Small intestine (tissue), 7 donors: Measurements from ENCODE around the gene CNTNAP4. TPM values are rescaled to one million over a fixed set of nuclear protein-coding genes. Genes with fewer than 3 reads are reported as not detected.

ENCODE experiments used
- DNase-seq, 2 donors: peaks; one replicate each; pipeline versions ENCODE4 v3.0.0 to v3.0.0-alpha.2; 2013
- FAIRE-seq: peaks from 2 replicates; lab custom pipeline; 2012; peaks lifted over from hg19 to GRCh38; lab: Jason Lieb, UNC
- H3K27ac ChIP-seq, 3 donors: one replicate each; pipeline ENCODE4 v1.5.1; 2013; ENCODE audit warnings: low read length in 2 of 3, mild to moderate bottlenecking in 2 of 3, control low read depth in 1 of 3, inconsistent platforms in 1 of 3, low read depth in 1 of 3, moderate library complexity in 1 of 3
- H3K27me3 ChIP-seq, 3 donors: one replicate each; pipeline ENCODE4 v1.6.1; 2013; ENCODE audit warnings: low read length in 3 of 3, inconsistent platforms in 1 of 3; ENCODE audit not compliant: control insufficient read depth in 3 of 3, insufficient read depth in 3 of 3
- H3K36me3 ChIP-seq, 3 donors: one replicate each; pipeline ENCODE4 v1.6.1; 2013; ENCODE audit warnings: low read length in 3 of 3, inconsistent platforms in 1 of 3, low read depth in 1 of 3, mild to moderate bottlenecking in 1 of 3, moderate library complexity in 1 of 3; ENCODE audit not compliant: control insufficient read depth in 3 of 3, insufficient read depth in 2 of 3
- H3K4me1 ChIP-seq, 3 donors: one replicate each; pipeline ENCODE4 v1.6.1; 2013; ENCODE audit warnings: low read length in 2 of 3, inconsistent platforms in 1 of 3, low read depth in 1 of 3, mild to moderate bottlenecking in 1 of 3, moderate library complexity in 1 of 3; ENCODE audit not compliant: control insufficient read depth in 3 of 3, insufficient read depth in 2 of 3
- H3K4me3 ChIP-seq, 3 donors: one replicate each; pipeline ENCODE4 v1.5.1; 2013; ENCODE audit warnings: low read length in 3 of 3, control low read depth in 1 of 3, inconsistent platforms in 1 of 3, low read depth in 1 of 3, mild to moderate bottlenecking in 1 of 3, moderate library complexity in 1 of 3
- H3K9me3 ChIP-seq, 2 donors: one replicate each; pipeline ENCODE4 v1.6.1; 2013; ENCODE audit warnings: low read depth in 1 of 2, low read length in 1 of 2; ENCODE audit not compliant: control insufficient read depth in 2 of 2, insufficient read depth in 1 of 2
- WGBS, 3 donors: extraction: QIAGEN DNeasy Blood & Tissue Kit; methylation state at CpG; one replicate each; pipeline ENCODE4 v1.1.7; 2013; 5-methylcytosine and 5-hydroxymethylcytosine counted together
- polyA plus RNA-seq, 4 donors: library from polyadenylated mRNA; stranded (reverse) in 3 of 4; unstranded in 1 of 4; fragments of 200-250 nt in 3 of 4; fragments of 120-200 nt in 1 of 4; gene quantifications; one replicate each; pipeline versions ENCODE4 v1.2.1 to v1.2.3, GENCODE V29; 2013
- donor health status: healthy with polysubstance abuse.
- donor health status: control.
- donor health status: control.
- donor health status: Bipolar disorder and iron deficiency.
- donor health status: healthy.

The CNTNAP4 gene
- polyA plus RNA-seq, 4 donors, result 0.09 to 0.10 TPM; not detected in 2

GRCh38 chr16:76444832-76445231, 167.6 kb downstream of the CNTNAP4 start:
- Histone ChIP-seq H3K4me3 (no peak overlapping the region), H3K4me1 (peaks cover 0 to 6% (median 0%) of the 10 kb centered on the region in 3 donors), H3K27ac (peak overlapping the region in 1 of 3 donors; percentile 63), H3K27me3 (no peaks in the 10 kb centered on the region), H3K36me3 (no peaks in the 10 kb centered on the region), H3K9me3 (peaks cover 0 to 8% of the 10 kb centered on the region in 2 donors)
- FAIRE-seq (no peak), DNase-seq (peak in 1 of 2 donors; percentile 53)
- WGBS, 3 donors, result 8 to 35% (median 15%) methylated on average over 3 of the region's 3 CpGs

GRCh38 chr16:76445815-76446214, 168.6 kb downstream of the CNTNAP4 start:
- WGBS, 3 donors, result 78 to 84% (median 82%) methylated on average over 3 of the region's 3 CpGs
- DNase-seq (no peak), FAIRE-seq (no peak)
- Histone ChIP-seq H3K36me3 (no peaks in the 10 kb centered on the region), H3K27me3 (no peaks in the 10 kb centered on the region), H3K9me3 (peaks cover 0 to 8% of the 10 kb centered on the region in 2 donors), H3K4me3 (no peak overlapping the region), H3K27ac (no peak overlapping the region), H3K4me1 (peaks cover 0 to 6% (median 0%) of the 10 kb centered on the region in 3 donors)

DNA sequence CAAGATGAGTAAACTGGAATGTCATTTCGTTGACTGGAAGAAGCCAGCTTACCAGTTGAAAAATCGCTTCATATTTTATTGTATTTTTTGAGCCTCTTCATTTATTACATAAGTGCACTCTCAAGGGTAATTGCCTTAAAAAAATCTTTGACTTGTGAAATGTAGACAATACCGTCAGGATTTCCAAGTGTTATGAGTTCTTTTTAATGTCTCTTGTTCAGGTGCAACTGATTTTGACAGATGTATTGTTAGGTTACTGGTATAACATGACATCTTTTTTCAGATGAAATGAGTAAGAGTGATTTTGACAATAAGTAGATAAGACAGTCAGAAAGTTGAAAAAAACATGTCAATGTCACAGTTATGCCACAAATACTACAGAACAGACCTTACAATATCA, 169.1 kb downstream of the CNTNAP4 start:
- no peaks in the 10 kb centered on the region for H3K27me3 ChIP-seq
- H3K9me3 ChIP-seq, result peaks cover 0 to 8% of the 10 kb centered on the region in 2 donors
- no peak overlapping the region for H3K27ac ChIP-seq
- no peak for DNase-seq
- FAIRE-seq, result no peak
- H3K36me3 ChIP-seq, result no peaks in the 10 kb centered on the region
- 51 to 62% (median 52%) methylated on average over 3 of the region's 3 CpGs for WGBS, 3 donors
- no peak overlapping the region for H3K4me3 ChIP-seq
- H3K4me1 ChIP-seq, result peaks cover 0 to 6% (median 0%) of the 10 kb centered on the region in 3 donors

- Histone ChIP-seq H3K9me3 (no peaks in the 10 kb centered on the region), H3K27me3 (no peaks in the 10 kb centered on the region), H3K4me1 (no peaks in the 10 kb centered on the region), H3K36me3 (no peaks in the 10 kb centered on the region), H3K4me3 (no peak overlapping the region), H3K27ac (no peak overlapping the region)
- FAIRE-seq, result no peak
- no peak for DNase-seq
- 85 to 94% (median 86%) methylated on average over 6 of the region's 6 CpGs for WGBS, 3 donors
Measured at GRCh38 chr16:76450890-76451289, 173.7 kb downstream of the CNTNAP4 start.

DNA sequence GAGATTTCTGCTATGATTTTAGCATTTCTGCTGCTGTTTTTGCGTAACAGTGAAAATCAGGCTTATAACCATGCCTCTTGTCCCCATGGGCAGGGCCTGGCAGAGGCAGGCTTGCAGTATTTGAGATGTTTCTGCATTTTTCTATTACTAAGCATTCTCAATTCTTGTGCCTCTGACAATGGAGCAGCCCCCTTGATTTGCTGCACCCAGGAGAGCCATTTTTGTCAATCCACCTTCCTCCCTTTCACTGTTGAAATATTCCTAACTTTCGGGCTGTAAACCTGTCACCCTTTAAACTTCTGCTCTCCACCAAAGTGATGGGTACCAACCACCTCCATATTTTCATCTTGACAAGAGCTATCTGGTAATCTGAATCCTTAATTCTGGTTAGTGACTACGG, 178.1 kb downstream of the CNTNAP4 start:
- FAIRE-seq (no peak), DNase-seq (no peak)
- 84 to 87% (median 87%) methylated on average over 3 of the region's 3 CpGs for WGBS, 3 donors
- H3K9me3 ChIP-seq, result no peaks in the 10 kb centered on the region
- H3K4me3 ChIP-seq, result no peak overlapping the region
- no peaks in the 10 kb centered on the region for H3K36me3 ChIP-seq
- no peak overlapping the region for H3K27ac ChIP-seq
- no peaks in the 10 kb centered on the region for H3K4me1 ChIP-seq
- no peaks in the 10 kb centered on the region for H3K27me3 ChIP-seq

- Histone ChIP-seq H3K27ac (no peak overlapping the region), H3K4me3 (no peak overlapping the region), H3K9me3 (no peaks in the 10 kb centered on the region), H3K4me1 (no peaks in the 10 kb centered on the region), H3K27me3 (no peaks in the 10 kb centered on the region), H3K36me3 (no peaks in the 10 kb centered on the region)
- FAIRE-seq, result no peak
- WGBS, 3 donors, result 14 to 55% (median 23%) methylated on average over 5 of the region's 5 CpGs
- DNase-seq, result peak in 1 of 2 donors; percentile 56
Measured at GRCh38 chr16:76456016-76456415, 178.8 kb downstream of the CNTNAP4 start.

DNA sequence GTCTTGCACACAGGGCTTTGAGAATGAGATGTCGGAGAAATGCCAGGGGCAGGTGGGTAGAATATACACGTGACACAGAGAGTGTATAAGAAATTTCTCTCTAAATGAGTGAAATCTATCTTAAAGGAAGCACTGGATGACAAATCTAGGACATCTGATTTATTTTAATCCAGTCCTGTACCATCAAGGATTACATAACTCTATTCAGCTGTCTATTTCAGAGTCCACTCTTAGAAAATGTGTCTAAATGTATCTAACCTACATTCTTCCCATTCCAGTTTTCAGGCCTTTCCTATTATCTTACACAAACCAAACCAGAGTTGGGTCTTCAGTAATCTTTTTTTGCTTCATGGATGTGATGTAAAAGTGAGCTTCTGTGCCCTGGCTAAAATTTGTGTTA, 181.9 kb downstream of the CNTNAP4 start:
- Histone ChIP-seq H3K4me3 (no peak overlapping the region), H3K9me3 (no peaks in the 10 kb centered on the region), H3K36me3 (no peaks in the 10 kb centered on the region), H3K27ac (no peak overlapping the region), H3K27me3 (no peaks in the 10 kb centered on the region), H3K4me1 (no peaks in the 10 kb centered on the region)
- no peak for FAIRE-seq
- 63 to 76% (median 75%) methylated on average over 2 of the region's 2 CpGs for WGBS, 3 donors
- no peak for DNase-seq

- Histone ChIP-seq H3K27ac (no peak overlapping the region), H3K27me3 (no peaks in the 10 kb centered on the region), H3K36me3 (no peaks in the 10 kb centered on the region), H3K4me3 (no peak overlapping the region), H3K4me1 (no peaks in the 10 kb centered on the region), H3K9me3 (no peaks in the 10 kb centered on the region)
- DNase-seq (no peak), FAIRE-seq (no peak)
- 69 to 82% (median 76%) methylated on average over 8 of the region's 8 CpGs for WGBS, 3 donors
Measured at GRCh38 chr16:76461836-76462235, 184.6 kb downstream of the CNTNAP4 start.

DNA sequence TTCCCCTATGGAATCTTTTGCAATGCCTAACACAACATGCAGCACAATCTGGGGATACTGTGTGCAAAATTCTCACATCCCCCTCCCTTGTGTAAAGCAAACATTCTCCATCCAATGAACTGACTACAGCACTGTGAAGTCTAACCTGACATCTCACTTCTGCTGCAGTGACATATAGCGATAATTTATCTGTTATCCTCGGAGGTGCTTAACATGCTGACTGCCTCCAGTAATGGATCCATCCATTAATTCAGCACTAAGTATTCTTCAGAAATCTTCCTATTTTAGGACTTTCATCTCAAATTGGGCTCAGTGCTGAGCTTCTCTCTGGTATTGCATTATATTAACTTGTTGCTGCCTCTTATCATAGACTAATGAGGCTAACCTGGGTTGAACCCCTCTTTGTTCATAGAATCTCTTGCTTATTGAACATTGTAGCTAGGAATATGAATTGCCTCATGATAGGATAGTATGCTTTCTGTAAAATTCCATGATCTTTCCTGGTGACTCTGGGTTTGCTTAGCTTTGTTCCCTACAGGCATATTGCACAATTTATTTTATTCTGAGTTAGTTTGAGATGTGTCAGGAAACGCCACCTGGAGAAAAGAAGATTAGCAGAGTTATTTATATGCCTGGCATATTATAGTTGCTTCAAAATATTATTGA, 187.9 kb downstream of the CNTNAP4 start:
- H3K27ac ChIP-seq, result no peak overlapping the region
- H3K27me3 ChIP-seq, result no peaks in the 10 kb centered on the region
- no peak for FAIRE-seq
- H3K36me3 ChIP-seq, result no peaks in the 10 kb centered on the region
- H3K9me3 ChIP-seq, result no peaks in the 10 kb centered on the region
- no peaks in the 10 kb centered on the region for H3K4me1 ChIP-seq
- H3K4me3 ChIP-seq, result no peak overlapping the region
- 82 to 86% (median 85%) methylated on average over 3 of the region's 3 CpGs for WGBS, 3 donors
- no peak for DNase-seq
